Subcutaneous abdominal adipose tissue (tissue), 5 donors: Measurements from ENCODE around the gene MLX.
"Not testable (repeated sequence)": the region's sequence is repeated elsewhere in the genome, so short reads cannot be mapped to it uniquely, and the experiment has no call there.

Experiments
- H3K27ac ChIP-seq: one replicate; pipeline ENCODE4 v1.7.0; 2013; ENCODE audit warnings: low read depth, mild to moderate bottlenecking, inconsistent platforms, low read length, moderate library complexity
- H3K27me3 ChIP-seq, 5 donors: one replicate each; pipeline ENCODE4 v1.7.0; 2013; ENCODE audit warnings: low read length in 5 of 5, inconsistent platforms in 1 of 5; ENCODE audit not compliant: control insufficient read depth in 5 of 5, insufficient read depth in 4 of 5
- H3K36me3 ChIP-seq, 5 donors: one replicate each; pipeline ENCODE4 v1.7.0; 2013; ENCODE audit warnings: low read length in 5 of 5; ENCODE audit not compliant: control insufficient read depth in 5 of 5, insufficient read depth in 5 of 5
- H3K4me1 ChIP-seq, 5 donors: one replicate each; pipeline ENCODE4 v1.7.0; 2013; ENCODE audit warnings: low read length in 5 of 5, mild to moderate bottlenecking in 3 of 5, moderate library complexity in 1 of 5; ENCODE audit not compliant: control insufficient read depth in 5 of 5, insufficient read depth in 5 of 5
- H3K4me3 ChIP-seq, 5 donors: one replicate each; pipeline ENCODE4 v1.7.0; 2013; ENCODE audit warnings: low read length in 5 of 5, low read depth in 1 of 5
- H3K9ac ChIP-seq, 5 donors: one replicate each; pipeline ENCODE4 v1.7.0; 2013; ENCODE audit warnings: low read length in 5 of 5, mild to moderate bottlenecking in 4 of 5, moderate library complexity in 3 of 5
- H3K9me3 ChIP-seq, 5 donors: one replicate each; pipeline ENCODE4 v1.7.0; 2013; ENCODE audit warnings: low read length in 5 of 5; ENCODE audit not compliant: control insufficient read depth in 5 of 5
- donor health status: healthy.
- donor health status: healthy.
- donor health status: healthy.
- donor health status: healthy.
- donor health status: healthy.

MLX gene

GRCh38 chr17:42596386-42596785 lies 29.5 kb downstream of the MLX start:
- Histone ChIP-seq H3K4me3 (no peak overlapping the region), H3K4me1 (peaks cover 0 to 13% (median 10%) of the 10 kb centered on the region in 5 donors), H3K36me3 (peaks cover 3 to 16% (median 5%) of the 10 kb centered on the region in 5 donors), H3K9me3 (no peaks in the 10 kb centered on the region), H3K9ac (no peak overlapping the region), H3K27me3 (no peaks in the 10 kb centered on the region), H3K27ac (no peak overlapping the region)

GRCh38 chr17:42598905-42599304 lies 32.0 kb downstream of the MLX start:
- peak overlapping the region in 2 of 5 donors; percentile 9 to 46 for H3K9ac ChIP-seq
- H3K27ac ChIP-seq: no peak overlapping the region
- H3K27me3 ChIP-seq: no peaks in the 10 kb centered on the region
- H3K9me3 ChIP-seq: no peaks in the 10 kb centered on the region
- H3K4me3 ChIP-seq: no peak overlapping the region
- peaks cover 0 to 13% (median 10%) of the 10 kb centered on the region in 5 donors for H3K4me1 ChIP-seq
- peaks cover 0 to 11% (median 3%) of the 10 kb centered on the region in 5 donors for H3K36me3 ChIP-seq

- peaks cover 0 to 6% (median 2%) of the 10 kb centered on the region in 5 donors for H3K36me3 ChIP-seq
- H3K27ac ChIP-seq: no peak overlapping the region
- H3K9me3 ChIP-seq: no peaks in the 10 kb centered on the region
- no peak overlapping the region for H3K9ac ChIP-seq
- H3K4me3 ChIP-seq: no peak overlapping the region
- H3K4me1 ChIP-seq: peaks cover 0 to 39% (median 31%) of the 10 kb centered on the region in 5 donors
- no peaks in the 10 kb centered on the region for H3K27me3 ChIP-seq
Measured at GRCh38 chr17:42603318-42603717, 36.4 kb downstream of the MLX start.

GRCh38 chr17:42607769-42608168 lies 40.9 kb downstream of the MLX start:
- Histone ChIP-seq H3K9ac (peak overlapping the region; percentile 87 to 98 (median 92)), H3K4me1 (peaks cover 0 to 44% (median 35%) of the 10 kb centered on the region in 5 donors), H3K27ac (no peak overlapping the region), H3K36me3 (peaks cover 0 to 15% (median 12%) of the 10 kb centered on the region in 5 donors), H3K27me3 (no peaks in the 10 kb centered on the region), H3K9me3 (no peaks in the 10 kb centered on the region), H3K4me3 (peak overlapping the region; percentile 86 to 99 (median 97))

- H3K27ac ChIP-seq: peak overlapping the region; percentile 86
- peaks cover 0 to 20% (median 17%) of the 10 kb centered on the region in 5 donors for H3K36me3 ChIP-seq
- peak overlapping the region; percentile 87 to 98 (median 92) for H3K9ac ChIP-seq
- peak overlapping the region; percentile 86 to 99 (median 97) for H3K4me3 ChIP-seq
- H3K27me3 ChIP-seq: no peaks in the 10 kb centered on the region
- peaks cover 0 to 44% (median 35%) of the 10 kb centered on the region in 5 donors for H3K4me1 ChIP-seq
- no peaks in the 10 kb centered on the region for H3K9me3 ChIP-seq
Measured at GRCh38 chr17:42608305-42609181, 41.6 kb downstream of the MLX start.

DNA sequence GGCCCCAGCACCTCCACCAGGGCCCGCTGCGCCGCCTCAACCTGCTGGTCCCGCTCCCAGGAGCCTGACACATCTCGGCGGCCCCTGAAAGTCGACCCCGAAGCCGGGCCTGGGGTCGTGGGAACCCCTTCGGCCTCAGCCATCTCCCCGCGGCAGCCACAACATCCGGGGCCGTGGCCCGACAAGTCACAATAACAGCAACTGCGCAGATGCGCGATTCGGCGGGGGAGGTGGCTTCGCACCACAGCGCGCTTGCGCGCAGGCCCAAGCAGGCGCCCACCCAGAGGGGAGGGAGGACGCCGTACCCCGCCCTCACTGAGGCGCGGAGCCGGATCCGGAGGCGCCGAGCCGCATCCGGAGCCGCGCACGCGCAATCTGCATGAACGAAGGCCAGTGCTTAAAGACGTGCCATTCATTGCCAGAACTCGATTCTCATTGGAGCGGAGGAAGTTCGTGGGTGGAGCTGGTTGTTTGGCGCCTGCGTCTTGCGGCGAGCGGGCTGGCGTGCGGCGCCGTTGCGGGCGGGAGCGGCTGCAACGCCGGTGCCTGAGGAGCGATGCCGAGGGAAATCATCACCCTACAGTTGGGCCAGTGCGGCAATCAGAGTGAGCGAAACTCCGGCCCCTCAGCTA lies 42.4 kb downstream of the MLX start, which contains the start of the genes RETREG3 and TUBG1:
Gene RETREG3 (minus strand): TSS at position 193 of the 632 bp plus-strand sequence. CDS start 50 bp downstream, at position 143.
Gene TUBG1 (plus strand): TSS at position 502 of the 632 bp plus-strand sequence. CDS start 55 bp downstream, at position 557.
- H3K27ac ChIP-seq: peak within 1 kb of the TSS; percentile 86
- H3K9ac ChIP-seq: peak within 1 kb of the TSS; percentile 87 to 98 (median 92)
- peak within 1 kb of the TSS; percentile 89 to 99 (median 97) for H3K4me3 ChIP-seq
- peaks cover 0 to 44% (median 35%) of the 10 kb centered on the region in 5 donors for H3K4me1 ChIP-seq
- peaks cover 0 to 27% (median 23%) of the 10 kb centered on the region in 5 donors for H3K36me3 ChIP-seq
- no peaks in the 10 kb centered on the region for H3K27me3 ChIP-seq
- no peaks in the 10 kb centered on the region for H3K9me3 ChIP-seq

GRCh38 chr17:42609814-42610801 lies 43.2 kb downstream of the MLX start:
- H3K9ac ChIP-seq: peak overlapping the region; percentile 52 to 91 (median 76)
- H3K27me3 ChIP-seq: not testable (repeated sequence)
- H3K4me1 ChIP-seq: peaks cover 0 to 44% (median 35%) of the 10 kb centered on the region in 5 donors

DNA sequence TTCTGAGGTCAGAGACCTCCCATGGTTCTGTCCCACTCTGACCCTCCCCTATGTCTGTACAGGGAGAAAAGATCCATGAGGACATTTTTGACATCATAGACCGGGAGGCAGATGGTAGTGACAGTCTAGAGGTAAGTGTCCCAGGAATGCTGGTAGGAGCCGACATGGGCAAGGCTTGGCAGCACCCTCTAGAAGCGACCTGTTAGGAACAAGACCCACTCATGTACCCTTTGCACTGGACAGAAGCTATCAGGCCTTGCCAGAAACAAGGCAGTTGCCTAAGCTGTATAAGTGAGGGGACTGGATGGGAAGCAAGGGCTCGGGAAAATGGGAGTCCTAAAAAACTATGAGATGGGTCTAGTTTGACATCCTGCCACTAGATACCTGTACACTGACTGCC lies 45.1 kb downstream of the MLX start:
- Histone ChIP-seq H3K36me3 (peaks cover 0 to 46% (median 36%) of the 10 kb centered on the region in 5 donors), H3K9ac (no peak overlapping the region), H3K27me3 (no peaks in the 10 kb centered on the region), H3K4me3 (no peak overlapping the region), H3K4me1 (peaks cover 0 to 29% (median 26%) of the 10 kb centered on the region in 5 donors), H3K9me3 (no peaks in the 10 kb centered on the region), H3K27ac (no peak overlapping the region)

More at GRCh38 chr17:42609814-42610801, 43.2 kb downstream of the MLX start:
- Histone ChIP-seq H3K36me3 (peaks cover 0 to 35% (median 31%) of the 10 kb centered on the region in 5 donors), H3K27ac (peak overlapping the region; percentile 80), H3K4me3 (peak overlapping the region; percentile 85 to 99 (median 94))
- H3K9me3 ChIP-seq: not testable (repeated sequence)

DNA sequence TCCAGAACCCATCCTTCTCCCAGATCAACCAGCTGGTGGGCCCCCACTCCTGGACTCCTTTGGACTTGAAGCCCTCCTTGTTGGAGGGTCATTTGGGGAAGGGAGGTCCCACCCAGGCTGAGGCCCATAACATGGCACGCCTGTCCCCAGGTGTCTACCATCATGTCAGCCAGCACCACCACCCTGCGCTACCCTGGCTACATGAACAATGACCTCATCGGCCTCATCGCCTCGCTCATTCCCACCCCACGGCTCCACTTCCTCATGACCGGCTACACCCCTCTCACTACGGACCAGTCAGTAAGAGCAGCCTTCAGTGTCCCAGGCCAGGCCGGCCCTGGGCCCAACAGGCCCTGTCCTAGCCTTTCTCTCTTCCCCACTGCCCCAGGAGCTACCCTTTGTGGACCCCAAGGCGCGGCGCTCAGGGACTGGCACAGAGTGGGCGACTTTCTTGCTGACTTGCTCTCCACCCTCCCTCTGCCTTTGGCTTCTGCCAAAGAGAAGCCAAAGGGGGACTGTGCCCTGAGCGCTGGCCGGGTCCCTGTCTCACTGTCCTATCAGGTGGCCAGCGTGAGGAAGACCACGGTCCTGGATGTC lies 46.9 kb downstream of the MLX start:
- Histone ChIP-seq H3K9ac (no peak overlapping the region), H3K36me3 (peaks cover 0 to 46% (median 36%) of the 10 kb centered on the region in 5 donors), H3K4me3 (no peak overlapping the region), H3K4me1 (peaks cover 0 to 18% (median 16%) of the 10 kb centered on the region in 5 donors), H3K27ac (no peak overlapping the region), H3K9me3 (no peaks in the 10 kb centered on the region), H3K27me3 (no peaks in the 10 kb centered on the region)
